Right lobe of liver (tissue), 6 donors: Measurements from ENCODE around the gene CDKN2B. TPM values are rescaled to one million over a fixed set of nuclear protein-coding genes. Genes with fewer than 3 reads are reported as not detected.

ENCODE experiments used
- ATAC-seq, 4 donors: fragments of 200-7000 bp; cut with Tn5 transposase; one replicate each; pipeline ENCODE4 v1.9.1; 2020; ENCODE audit warnings: mild to moderate bottlenecking in 4 of 4, moderate library complexity in 4 of 4
- DNase-seq, 3 donors: peaks; one replicate each; pipeline ENCODE4 v3.0.0-alpha.2; 2020
- H3K27ac ChIP-seq, 3 donors: fragments of 200-600 bp; one replicate each; pipeline ENCODE4 v1.8.0; 2022
- H3K27me3 ChIP-seq, 2 donors: fragments of 200-600 bp; one replicate each; pipeline ENCODE4 v1.8.0; 2022
- H3K36me3 ChIP-seq, 4 donors: fragments of 200-600 bp; sonication (generic) in 1 of 4; one replicate each; pipeline versions ENCODE4 v1.5.1 to v1.8.0; 2017 to 2022; ENCODE audit warnings: control low read depth in 1 of 4
- H3K4me1 ChIP-seq, 4 donors: fragments of 200-600 bp; sonication (generic) in 1 of 4; one replicate each; pipeline versions ENCODE4 v1.5.1 to v1.8.0; 2017 to 2022; ENCODE audit warnings: control low read depth in 1 of 4
- H3K4me3 ChIP-seq, 3 donors: fragments of 200-600 bp; one replicate each; pipeline ENCODE4 v1.8.0; 2022
- H3K9me3 ChIP-seq, 4 donors: fragments of 200-600 bp; sonication (generic) in 1 of 4; one replicate each; pipeline versions ENCODE4 v1.5.1 to v1.8.0; 2017 to 2022; ENCODE audit warnings: control low read depth in 1 of 4
- POLR2A ChIP-seq: fragments of 450-650 bp; IDR thresholded peaks from one replicate; pipeline ENCODE4 v1.6.1; 2017; ENCODE audit warnings: antibody characterized with exemption, mild to moderate bottlenecking
- WGBS: methylation state at CpG from one replicate; pipeline ENCODE4 v1.1.6; 2018; ENCODE audit warnings: low coverage, low lambda C conversion rate; ENCODE audit not compliant: insufficient coverage; ENCODE audit errors: missing lambda C conversion rate; 5-methylcytosine and 5-hydroxymethylcytosine counted together
- intact Hi-C, 2 donors: fragments of 100-400 bp; cut with DNase I; formaldehyde crosslinking; loops; one replicate each; pipeline versions ENCODE4 v1.11.2 to v1.14.1; 2022
- small RNA-seq, 2 experiments: library from RNA; depleted of rRNA; stranded (forward); fragments of <200 nt; gene quantifications; one replicate each; pipeline ENCODE3, GENCODE V24; 2016
- total RNA-seq, 6 experiments: library from RNA; depleted of rRNA in 2 of 6; stranded (reverse); fragments of >200 nt in 2 of 6; fragmentation: NEBNext Ultra II Directional in 3 of 6; extraction: Animal tissue kit (Norgen Biotek cat#: 25700) in 3 of 6; gene quantifications; one replicate each; pipeline versions ENCODE4 v1.1.0 to v1.2.4, GENCODE V29; 2016 to 2023
- TF ChIP-seq, protein P1 (sequence below), 4 donors: fragments of 200-600 bp in 3 of 4; fragments of 450-650 bp in 1 of 4; IDR thresholded peaks; one replicate each; pipeline versions ENCODE4 v1.5.1 to v1.8.0; 2016 to 2022; ENCODE audit warnings: antibody characterized with exemption in 4 of 4, mild to moderate bottlenecking in 2 of 4
- donor health status: DM: no; HTN: yes; CAD: no.
- donor health status: DM: no; HTN: no; CAD: no.
- donor health status: DM: no; HTN: no; CAD: no.
- donor health status: DM: no; HTN: yes; CAD: no.
- donor health status: DM: no; HTN: yes; CAD: no.

Gene CDKN2B
- total RNA-seq, 6 experiments from 2014 or later: 0.64 to 4.2 (median 1.8) TPM

DNA sequence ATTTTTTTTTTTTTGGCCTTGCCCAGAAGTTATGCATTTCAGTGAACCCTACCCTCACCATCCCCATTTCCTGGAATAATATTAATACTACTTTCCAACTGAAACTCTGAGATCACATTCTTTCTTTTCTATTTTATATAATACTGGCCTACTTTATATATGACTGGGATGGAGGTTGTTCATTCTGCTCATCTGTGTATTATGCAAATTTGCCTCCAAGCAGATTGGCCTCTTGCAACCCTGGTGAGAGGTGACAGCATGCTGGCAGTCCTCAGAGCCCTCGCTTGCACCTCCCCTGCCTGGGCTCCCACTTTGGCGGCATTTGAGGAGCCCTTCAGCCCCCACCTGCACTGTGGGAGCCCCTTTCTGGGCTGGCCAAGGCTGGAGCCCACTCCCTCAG is 50.3 kb downstream of the CDKN2B start:
- ATAC-seq: no peak
- no peak for DNase-seq
- no peaks in the 10 kb centered on the region for H3K4me1 ChIP-seq
- WGBS: no CpG with 5 or more reads among the region's 2 CpGs
- TF ChIP-seq POLR2A: no peak
- TF ChIP-seq, protein P1, sequence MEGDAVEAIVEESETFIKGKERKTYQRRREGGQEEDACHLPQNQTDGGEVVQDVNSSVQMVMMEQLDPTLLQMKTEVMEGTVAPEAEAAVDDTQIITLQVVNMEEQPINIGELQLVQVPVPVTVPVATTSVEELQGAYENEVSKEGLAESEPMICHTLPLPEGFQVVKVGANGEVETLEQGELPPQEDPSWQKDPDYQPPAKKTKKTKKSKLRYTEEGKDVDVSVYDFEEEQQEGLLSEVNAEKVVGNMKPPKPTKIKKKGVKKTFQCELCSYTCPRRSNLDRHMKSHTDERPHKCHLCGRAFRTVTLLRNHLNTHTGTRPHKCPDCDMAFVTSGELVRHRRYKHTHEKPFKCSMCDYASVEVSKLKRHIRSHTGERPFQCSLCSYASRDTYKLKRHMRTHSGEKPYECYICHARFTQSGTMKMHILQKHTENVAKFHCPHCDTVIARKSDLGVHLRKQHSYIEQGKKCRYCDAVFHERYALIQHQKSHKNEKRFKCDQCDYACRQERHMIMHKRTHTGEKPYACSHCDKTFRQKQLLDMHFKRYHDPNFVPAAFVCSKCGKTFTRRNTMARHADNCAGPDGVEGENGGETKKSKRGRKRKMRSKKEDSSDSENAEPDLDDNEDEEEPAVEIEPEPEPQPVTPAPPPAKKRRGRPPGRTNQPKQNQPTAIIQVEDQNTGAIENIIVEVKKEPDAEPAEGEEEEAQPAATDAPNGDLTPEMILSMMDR (IDR thresholded peaks at IDR 0.05): no peak
- H3K9me3 ChIP-seq: no peaks in the 10 kb centered on the region
- intact Hi-C loops: no loop called here
- H3K36me3 ChIP-seq: no peaks in the 10 kb centered on the region
- no peaks in the 10 kb centered on the region for H3K27me3 ChIP-seq
- H3K27ac ChIP-seq: no peak overlapping the region
- H3K4me3 ChIP-seq: no peak overlapping the region

Small RNA genes within 50 kb of the gene (small RNA-seq; reads per million reads assigned to genes)
- gene RF02045: 0 reads per million in 2 experiments

Other genes starting within 250 kb of the CDKN2B start
- gene MTAP, start 206.7 kb downstream of the CDKN2B start, total RNA-seq: 10 to 100 TPM; 18.1 to 23.7 (median 20.5) TPM
- 1 to 10 TPM in 3 of 6 experiments, under 1 TPM in 2, not detected in 1; 0.30 to 1.4 (median 1.2) TPM for gene CDKN2A, start 14.9 kb downstream of the CDKN2B start, total RNA-seq
- gene CDKN2B-AS1, start 14.5 kb downstream of the CDKN2B start, total RNA-seq: under 1 TPM in 4 of 6 experiments, not detected in 2; 0.13 to 0.37 (median 0.21) TPM